GM06990 (cell line): Measurements from ENCODE around the gene TRIM44.

Experiments used
- DNase-seq: peaks from one replicate; pipeline ENCODE4 v3.0.0-alpha.2; 2011; ENCODE audit not compliant: insufficient read length; ENCODE audit errors: extremely low read depth
- H3K27me3 ChIP-seq: replicated peaks from 2 replicates; pipeline ENCODE4 v1.6.0; 2011; ENCODE audit warnings: low read length; ENCODE audit not compliant: control insufficient read depth, insufficient read depth
- H3K36me3 ChIP-seq: 2 replicates; pipeline ENCODE4 v1.5.1; 2011; ENCODE audit warnings: low read length; ENCODE audit not compliant: control insufficient read depth, insufficient read depth
- H3K4me3 ChIP-seq: replicated peaks from 2 replicates; pipeline ENCODE4 v1.5.1; 2011; ENCODE audit warnings: low read depth, mild to moderate bottlenecking, control low read depth, low read length
- TF ChIP-seq, protein P1 (sequence below): IDR thresholded peaks from 2 replicates; pipeline ENCODE4 v1.5.1; 2011; ENCODE audit warnings: low read length, control low read depth, mild to moderate bottlenecking, inconsistent platforms; ENCODE audit not compliant: insufficient read depth, poor library complexity, severe bottlenecking

Gene TRIM44

DNA sequence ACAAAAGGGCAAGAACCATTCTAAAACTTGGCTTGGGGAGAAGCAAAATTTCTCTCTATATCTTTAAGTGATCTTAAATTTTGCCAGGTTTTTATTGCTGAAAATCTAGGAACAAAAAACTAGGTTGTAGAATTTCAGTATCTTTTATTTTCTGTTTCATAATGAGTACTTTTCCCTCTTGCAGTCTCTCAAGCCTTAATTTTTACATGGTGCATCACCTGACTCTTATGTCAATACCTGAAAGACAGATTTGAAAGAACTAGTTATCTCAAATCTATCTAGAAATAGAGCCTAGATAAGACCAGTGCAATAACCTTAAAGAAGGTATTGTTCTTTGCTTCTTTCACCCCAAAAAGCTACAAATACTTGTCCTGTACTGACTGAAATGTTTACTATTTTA lies 122.1 kb downstream of the TRIM44 start:
- TF ChIP-seq, protein P1, sequence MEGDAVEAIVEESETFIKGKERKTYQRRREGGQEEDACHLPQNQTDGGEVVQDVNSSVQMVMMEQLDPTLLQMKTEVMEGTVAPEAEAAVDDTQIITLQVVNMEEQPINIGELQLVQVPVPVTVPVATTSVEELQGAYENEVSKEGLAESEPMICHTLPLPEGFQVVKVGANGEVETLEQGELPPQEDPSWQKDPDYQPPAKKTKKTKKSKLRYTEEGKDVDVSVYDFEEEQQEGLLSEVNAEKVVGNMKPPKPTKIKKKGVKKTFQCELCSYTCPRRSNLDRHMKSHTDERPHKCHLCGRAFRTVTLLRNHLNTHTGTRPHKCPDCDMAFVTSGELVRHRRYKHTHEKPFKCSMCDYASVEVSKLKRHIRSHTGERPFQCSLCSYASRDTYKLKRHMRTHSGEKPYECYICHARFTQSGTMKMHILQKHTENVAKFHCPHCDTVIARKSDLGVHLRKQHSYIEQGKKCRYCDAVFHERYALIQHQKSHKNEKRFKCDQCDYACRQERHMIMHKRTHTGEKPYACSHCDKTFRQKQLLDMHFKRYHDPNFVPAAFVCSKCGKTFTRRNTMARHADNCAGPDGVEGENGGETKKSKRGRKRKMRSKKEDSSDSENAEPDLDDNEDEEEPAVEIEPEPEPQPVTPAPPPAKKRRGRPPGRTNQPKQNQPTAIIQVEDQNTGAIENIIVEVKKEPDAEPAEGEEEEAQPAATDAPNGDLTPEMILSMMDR: no peak
- H3K27me3 ChIP-seq: no peaks in the 10 kb centered on the region
- H3K4me3 ChIP-seq: no peak overlapping the region
- peak; percentile 7 for DNase-seq
- H3K36me3 ChIP-seq: no peaks in the 10 kb centered on the region

GRCh38 chr11:35785287-35786167 lies 123.0 kb downstream of the TRIM44 start:
- H3K27me3 ChIP-seq: no peaks in the 10 kb centered on the region
- H3K36me3 ChIP-seq: no peaks in the 10 kb centered on the region
- H3K4me3 ChIP-seq: no peak overlapping the region
- TF ChIP-seq, protein P1: no peak
- peak; percentile 22 for DNase-seq

- Histone ChIP-seq H3K4me3 (no peak overlapping the region), H3K27me3 (no peaks in the 10 kb centered on the region), H3K36me3 (no peaks in the 10 kb centered on the region)
- TF ChIP-seq, protein P1: no peak
- no peak for DNase-seq
Observed at GRCh38 chr11:35786188-35786587, 123.6 kb downstream of the TRIM44 start.

GRCh38 chr11:35787013-35787504 lies 124.5 kb downstream of the TRIM44 start:
- Histone ChIP-seq H3K4me3 (no peak overlapping the region), H3K36me3 (no peaks in the 10 kb centered on the region), H3K27me3 (no peaks in the 10 kb centered on the region)
- TF ChIP-seq, protein P1: no peak
- no peak for DNase-seq

DNA sequence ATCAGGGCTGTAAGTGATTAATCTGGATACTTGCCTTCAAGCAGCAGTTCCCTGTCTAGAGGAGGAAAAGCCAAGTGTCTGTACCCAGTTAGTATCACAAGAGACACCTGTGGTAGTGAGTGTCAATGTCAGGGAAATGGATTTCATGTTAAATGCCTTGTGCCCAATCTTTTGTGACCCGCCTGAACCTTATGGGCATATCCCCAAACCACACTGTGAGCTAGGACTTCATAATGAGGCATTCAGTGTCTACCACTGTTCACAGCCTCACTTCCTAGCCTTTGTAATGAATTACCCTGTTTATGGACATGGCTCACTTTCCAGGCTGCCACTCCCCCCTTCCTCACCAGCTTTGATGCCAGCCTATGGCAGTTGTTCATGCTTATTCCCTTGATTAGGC lies 125.1 kb downstream of the TRIM44 start:
- Histone ChIP-seq H3K36me3 (no peaks in the 10 kb centered on the region), H3K4me3 (no peak overlapping the region), H3K27me3 (no peaks in the 10 kb centered on the region)
- TF ChIP-seq, protein P1: no peak
- no peak for DNase-seq
